Activated naive CD4-positive, alpha-beta T cell treated with anti-CD3 and anti-CD28 coated beads, Interleukin-2, amount 10 ng/mL, durations not matched to agents 7 days and 5 days (primary cell): ENCODE data around the gene LYRM9.
A peak's percentile ranks its signal among the peaks of the same experiment; 100 is the strongest.

ENCODE experiments used
- CTCF ChIA-PET: fragments of 350-600 bp; sonication (Branson Sonifier 250); formaldehyde crosslinking; loops from one replicate; lab custom pipeline; 2021; ENCODE audit warnings: antibody characterized with exemption; lab: Charles Lee
- DNase-seq: peaks from one replicate; pipeline ENCODE4 v3.0.0-alpha.2; 2020
- H3K27ac Mint-ChIP-seq: one replicate; pipeline ENCODE4 v1.8.0; 2021; ENCODE audit warnings: mild to moderate bottlenecking, moderate library complexity, mixed read lengths
- H3K27me3 Mint-ChIP-seq: one replicate; pipeline ENCODE4 v1.8.0; 2021; ENCODE audit warnings: mild to moderate bottlenecking, mixed read lengths
- H3K36me3 Mint-ChIP-seq: one replicate; pipeline ENCODE4 v1.8.0; 2021; ENCODE audit warnings: mixed read lengths
- H3K4me1 Mint-ChIP-seq: one replicate; pipeline ENCODE4 v1.8.0; 2021; ENCODE audit warnings: mixed read lengths
- H3K4me3 Mint-ChIP-seq: one replicate; pipeline ENCODE4 v1.8.0; 2021; ENCODE audit warnings: mild to moderate bottlenecking, moderate library complexity, mixed read lengths
- H3K9me3 Mint-ChIP-seq: one replicate; pipeline ENCODE4 v1.8.0; 2021; ENCODE audit warnings: mixed read lengths

The LYRM9 gene

DNA sequence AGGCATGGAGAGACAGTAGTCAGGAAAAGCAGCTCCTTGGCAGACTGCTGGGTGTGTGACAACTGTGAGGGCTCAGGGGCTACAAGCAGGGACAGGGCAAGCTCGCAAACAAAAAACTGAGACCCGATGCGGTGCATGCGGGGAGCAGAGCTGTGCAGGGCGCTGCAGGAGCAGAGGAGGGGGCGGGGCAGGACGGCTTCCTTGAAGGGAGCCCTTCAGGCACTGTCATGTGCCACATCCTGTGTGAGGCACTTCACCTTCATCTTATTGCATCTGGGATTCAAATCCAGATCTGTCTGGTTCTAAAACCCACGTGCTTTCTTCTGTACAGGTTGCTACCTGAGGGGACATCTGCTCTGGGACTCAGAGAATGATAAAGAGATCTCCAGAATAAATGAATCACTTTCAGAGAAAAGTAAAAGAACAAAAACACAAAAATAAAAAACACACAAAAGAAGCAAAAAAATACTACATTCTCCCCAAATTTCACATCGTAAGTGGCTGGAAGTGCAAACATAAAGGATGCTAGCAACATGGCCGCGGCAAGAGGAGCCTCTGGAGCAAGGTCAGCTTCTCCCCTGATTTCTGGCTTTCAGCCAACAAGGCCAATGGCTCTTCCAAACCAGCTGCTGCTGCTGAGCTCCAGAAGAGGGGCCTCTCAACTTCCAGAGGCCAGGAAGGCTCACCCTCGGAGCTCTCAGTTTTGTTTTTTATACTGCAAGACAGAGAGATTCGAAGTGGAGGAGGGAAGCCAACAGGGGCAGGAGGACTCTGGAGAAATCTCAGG, 14.2 kb downstream of the LYRM9 start:
- DNase-seq: peak; percentile 82
- no peaks in the 10 kb centered on the region for H3K9me3 Mint-ChIP-seq
- H3K4me1 Mint-ChIP-seq: peaks cover 23% of the 10 kb centered on the region
- H3K27me3 Mint-ChIP-seq: no peaks in the 10 kb centered on the region
- H3K27ac Mint-ChIP-seq: peak overlapping the region; percentile 42
- no peaks in the 10 kb centered on the region for H3K36me3 Mint-ChIP-seq
- CTCF ChIA-PET: interaction anchor here (0.7 to 10.0 kb wide), 18 partner anchors 10 to 228 kb away, joined by 3 to 404 read pairs (median 7); partner anchors contain the start of genes LYRM9 and NOS2
- no peak overlapping the region for H3K4me3 Mint-ChIP-seq

DNA sequence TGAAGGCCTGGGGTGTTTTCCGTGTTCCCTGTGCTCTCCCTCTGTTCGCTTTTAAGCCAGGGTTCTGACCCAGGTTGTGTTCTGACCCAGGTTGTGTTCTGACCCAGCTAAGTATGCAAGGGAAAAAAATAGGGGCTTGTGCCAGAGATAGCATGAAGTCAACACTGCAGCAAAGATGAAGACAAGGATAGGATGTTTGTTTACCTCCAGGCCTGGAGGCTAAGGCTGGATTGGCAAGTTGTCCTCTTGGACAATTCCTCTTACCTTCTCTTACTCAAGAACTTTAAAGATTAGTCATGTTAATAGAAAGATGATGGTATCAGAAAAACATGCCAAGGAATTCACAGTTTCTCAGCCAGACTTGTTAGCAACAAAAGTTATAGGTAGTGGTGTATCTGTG, 19.4 kb downstream of the LYRM9 start:
- CTCF ChIA-PET: no interaction called here

DNA sequence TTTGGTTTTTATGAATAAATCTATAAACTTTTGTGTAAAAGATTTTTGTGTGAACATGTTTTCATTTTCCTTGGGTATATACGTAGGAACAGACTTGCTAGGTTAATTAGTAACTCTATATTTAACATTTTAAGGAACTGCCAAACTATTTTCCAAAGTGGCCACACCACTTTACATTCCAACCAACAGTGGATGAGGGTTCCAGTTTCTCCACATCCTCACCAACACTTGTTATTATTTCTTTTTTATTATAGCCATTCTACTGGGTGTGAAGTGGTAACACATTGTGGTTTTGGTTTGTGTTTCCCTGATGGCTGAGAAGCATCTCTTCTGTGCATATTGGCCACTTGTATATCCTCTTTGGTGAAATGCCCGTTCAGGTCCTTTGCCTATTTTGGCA, 20.0 kb downstream of the LYRM9 start:
- Mint-ChIP-seq H3K4me3 (no peak overlapping the region), H3K27me3 (peaks cover 11% of the 10 kb centered on the region), H3K9me3 (peaks cover 2% of the 10 kb centered on the region), H3K27ac (no peak overlapping the region), H3K4me1 (peaks cover 4% of the 10 kb centered on the region), H3K36me3 (no peaks in the 10 kb centered on the region)
- CTCF ChIA-PET: no interaction called here
- no peak for DNase-seq

More for the DNA sequence above, 19.4 kb downstream of the LYRM9 start:
- Mint-ChIP-seq H3K27me3 (peaks cover 8% of the 10 kb centered on the region), H3K4me1 (peaks cover 9% of the 10 kb centered on the region), H3K4me3 (no peak overlapping the region), H3K27ac (no peak overlapping the region), H3K9me3 (peaks cover 2% of the 10 kb centered on the region), H3K36me3 (no peaks in the 10 kb centered on the region)
- no peak for DNase-seq

DNA sequence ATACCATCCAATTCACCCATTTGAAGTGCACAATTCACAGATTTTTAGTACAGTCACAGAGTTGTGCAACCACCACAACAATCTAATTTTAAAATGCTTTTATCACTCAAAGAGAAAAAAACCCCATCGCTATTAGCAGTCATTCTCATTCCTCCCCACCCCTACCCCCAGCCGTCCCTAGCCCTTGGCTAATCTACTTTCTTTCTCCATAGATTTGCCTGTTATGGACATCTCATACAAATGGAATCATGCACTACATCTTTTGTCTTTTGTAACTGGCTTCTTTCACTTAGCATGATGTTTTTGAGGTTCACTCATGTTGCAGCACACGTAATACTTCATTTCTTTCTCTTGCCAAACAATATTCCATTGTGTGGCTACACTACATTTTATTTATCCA, 20.4 kb downstream of the LYRM9 start:
- Mint-ChIP-seq H3K4me1 (no peaks in the 10 kb centered on the region), H3K27me3 (peaks cover 11% of the 10 kb centered on the region), H3K36me3 (no peaks in the 10 kb centered on the region), H3K4me3 (no peak overlapping the region), H3K27ac (no peak overlapping the region), H3K9me3 (peaks cover 2% of the 10 kb centered on the region)
- CTCF ChIA-PET: no interaction called here
- DNase-seq: no peak

DNA sequence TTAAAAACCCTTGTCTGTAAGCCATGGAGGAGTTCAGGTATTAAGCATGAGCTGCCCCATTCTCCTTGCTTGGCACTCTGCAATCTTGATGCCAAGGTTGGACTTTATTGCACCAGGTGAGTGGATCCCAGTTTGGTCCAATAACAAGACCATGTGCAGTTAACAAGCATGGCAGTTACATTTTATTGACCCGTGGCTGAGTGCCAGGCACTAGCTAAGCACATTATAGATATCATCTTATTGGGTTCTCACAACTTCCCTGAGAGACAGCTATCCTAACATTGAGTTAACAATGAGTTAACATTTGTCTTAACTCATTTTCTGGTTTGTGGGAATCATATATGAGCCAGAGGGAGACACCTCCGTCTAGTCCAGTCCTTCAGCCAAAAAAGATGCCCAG, 21.8 kb downstream of the LYRM9 start:
- H3K4me3 Mint-ChIP-seq: no peak overlapping the region
- no peaks in the 10 kb centered on the region for H3K36me3 Mint-ChIP-seq
- DNase-seq: no peak
- no peaks in the 10 kb centered on the region for H3K4me1 Mint-ChIP-seq
- peaks cover 2% of the 10 kb centered on the region for H3K9me3 Mint-ChIP-seq
- H3K27ac Mint-ChIP-seq: no peak overlapping the region
- CTCF ChIA-PET: no interaction called here
- peaks cover 17% of the 10 kb centered on the region for H3K27me3 Mint-ChIP-seq

DNA sequence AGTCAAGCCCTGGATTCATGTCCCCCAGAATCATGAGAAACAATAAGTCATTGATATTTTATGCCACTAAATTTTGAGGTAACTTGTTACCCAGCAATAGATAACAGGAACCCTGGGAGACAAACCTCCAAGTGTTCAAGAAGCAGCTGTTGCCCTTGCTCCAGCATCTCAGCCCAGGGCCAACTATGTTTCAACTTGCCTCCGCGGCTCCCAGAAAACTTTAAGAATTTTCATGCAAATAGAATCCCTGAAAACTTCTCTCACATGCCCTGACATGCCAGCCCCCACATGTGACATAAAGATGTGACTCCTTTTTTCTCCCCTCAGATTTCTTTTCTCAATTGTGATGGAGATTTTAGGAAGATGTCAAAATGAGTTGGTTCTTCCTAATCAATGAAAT, 22.8 kb downstream of the LYRM9 start:
- Mint-ChIP-seq H3K9me3 (peaks cover 2% of the 10 kb centered on the region), H3K27ac (no peak overlapping the region), H3K27me3 (peaks cover 21% of the 10 kb centered on the region), H3K36me3 (no peaks in the 10 kb centered on the region), H3K4me3 (no peak overlapping the region), H3K4me1 (no peaks in the 10 kb centered on the region)
- DNase-seq: no peak
- CTCF ChIA-PET: interaction anchor here (1.5 to 3.4 kb wide), 2 partner anchors 16 to 65 kb away, joined by 4 to 19 read pairs; no protein-coding TSS in a partner anchor

DNA sequence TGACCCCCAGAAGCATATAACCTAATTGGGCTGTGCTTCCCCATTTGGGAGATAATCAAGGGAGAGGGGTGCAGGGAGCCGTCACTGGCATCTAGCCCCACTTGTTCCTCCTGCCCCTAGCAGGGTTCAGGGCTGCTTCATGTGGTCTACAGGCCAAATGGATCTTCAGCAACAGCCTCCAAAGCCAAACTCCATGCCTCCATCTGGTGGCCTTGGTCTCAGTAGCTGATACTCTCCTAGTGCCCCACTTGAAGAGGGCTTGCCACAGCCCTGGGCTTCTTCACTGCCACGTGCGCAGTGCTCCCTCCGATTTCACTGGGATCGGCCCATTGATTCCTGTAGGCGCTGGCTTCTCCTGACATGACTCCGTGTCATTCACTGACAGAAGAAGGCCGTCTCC, 24.6 kb downstream of the LYRM9 start:
- Mint-ChIP-seq H3K9me3 (peaks cover 2% of the 10 kb centered on the region), H3K27ac (no peak overlapping the region), H3K27me3 (peaks cover 21% of the 10 kb centered on the region), H3K4me3 (no peak overlapping the region), H3K36me3 (no peaks in the 10 kb centered on the region), H3K4me1 (no peaks in the 10 kb centered on the region)
- CTCF ChIA-PET: interaction anchor here (2.1 to 3.4 kb wide), 2 partner anchors 10 to 63 kb away, joined by 5 to 19 read pairs; no protein-coding TSS in a partner anchor
- DNase-seq: no peak

DNA sequence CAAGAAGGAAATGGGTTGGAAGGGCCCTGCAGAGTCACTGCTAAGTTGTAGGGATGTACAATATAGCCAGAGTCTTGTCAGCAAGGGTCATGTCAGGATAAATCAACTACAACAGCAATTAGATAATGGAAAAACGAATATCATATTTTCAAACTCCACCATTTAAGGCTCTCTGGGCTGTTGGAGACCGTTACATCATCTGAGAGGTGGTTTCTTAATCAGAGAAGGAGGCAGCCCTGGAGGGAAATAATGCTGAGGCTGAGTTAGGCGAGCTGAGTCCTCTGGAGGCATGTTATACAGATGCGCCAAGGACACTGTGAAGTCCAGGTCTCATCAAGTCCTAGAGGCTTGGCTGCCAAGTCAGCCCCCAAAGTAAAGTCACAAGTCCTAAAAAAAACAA, 30.3 kb downstream of the LYRM9 start:
- H3K36me3 Mint-ChIP-seq: no peaks in the 10 kb centered on the region
- H3K27ac Mint-ChIP-seq: no peak overlapping the region
- CTCF ChIA-PET: no interaction called here
- H3K4me1 Mint-ChIP-seq: no peaks in the 10 kb centered on the region
- no peaks in the 10 kb centered on the region for H3K9me3 Mint-ChIP-seq
- peaks cover 13% of the 10 kb centered on the region for H3K27me3 Mint-ChIP-seq
- no peak for DNase-seq
- H3K4me3 Mint-ChIP-seq: no peak overlapping the region

DNA sequence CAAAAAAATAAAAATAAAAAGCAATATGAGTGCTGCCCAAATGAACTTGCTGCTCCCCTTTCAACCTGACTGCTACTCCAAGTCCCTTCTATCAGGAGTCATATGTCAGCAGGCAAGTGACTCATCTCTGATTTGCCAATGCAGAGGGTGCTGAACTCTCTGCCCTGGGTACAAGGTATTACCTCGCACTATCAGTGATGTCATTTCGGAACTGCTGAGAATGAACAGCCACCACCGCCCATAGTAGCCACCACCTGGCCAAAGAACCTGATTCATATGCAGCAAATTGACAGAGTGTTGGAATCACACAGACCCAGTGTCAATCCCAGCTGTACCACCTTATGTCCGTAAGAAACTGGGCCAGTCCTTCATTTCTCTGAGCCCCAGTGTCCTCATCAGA, 31.2 kb downstream of the LYRM9 start:
- CTCF ChIA-PET: no interaction called here
- Mint-ChIP-seq H3K27ac (no peak overlapping the region), H3K36me3 (no peaks in the 10 kb centered on the region), H3K4me3 (no peak overlapping the region), H3K4me1 (no peaks in the 10 kb centered on the region), H3K27me3 (peaks cover 13% of the 10 kb centered on the region), H3K9me3 (no peaks in the 10 kb centered on the region)
- DNase-seq: no peak

DNA sequence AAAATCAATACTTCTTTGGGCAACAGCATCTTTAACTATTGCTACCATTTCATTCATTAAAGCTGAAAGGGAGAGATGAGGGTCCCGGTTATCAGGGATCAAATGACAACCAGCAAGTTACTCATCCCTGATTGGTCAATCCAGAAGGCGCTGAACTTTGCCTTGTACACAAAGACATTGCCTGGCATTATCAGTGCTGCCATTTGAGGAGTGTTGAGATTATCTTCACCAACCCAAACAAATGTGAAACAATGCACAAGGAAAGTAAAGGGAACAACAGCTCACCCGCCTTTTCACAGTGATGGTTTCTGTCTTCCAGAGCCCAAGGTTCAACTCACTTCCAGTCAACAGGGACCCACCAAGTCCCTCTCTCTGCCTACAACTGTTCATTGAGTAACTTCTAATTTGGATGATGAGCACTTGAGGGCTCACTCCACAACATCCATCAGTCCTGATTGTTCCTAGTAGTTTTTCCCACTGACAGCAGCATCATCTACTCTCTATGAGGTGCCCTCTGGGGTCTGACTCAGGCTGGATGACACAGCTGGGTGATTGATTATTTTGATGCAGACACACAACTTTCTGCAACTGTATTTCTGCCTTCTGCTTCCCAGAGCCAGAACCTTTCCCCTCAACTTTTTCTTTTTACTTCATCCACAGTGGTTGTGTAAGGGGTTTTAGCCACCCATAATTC, 32.0 kb downstream of the LYRM9 start:
- peaks cover 4% of the 10 kb centered on the region for H3K27me3 Mint-ChIP-seq
- CTCF ChIA-PET: interaction anchor here (1.3 to 1.8 kb wide), 2 partner anchors 19 to 57 kb away, joined by 3 to 4 read pairs; no protein-coding TSS in a partner anchor
- no peaks in the 10 kb centered on the region for H3K9me3 Mint-ChIP-seq
- no peaks in the 10 kb centered on the region for H3K36me3 Mint-ChIP-seq
- no peak overlapping the region for H3K4me3 Mint-ChIP-seq
- no peak overlapping the region for H3K27ac Mint-ChIP-seq
- no peak for DNase-seq
- H3K4me1 Mint-ChIP-seq: no peaks in the 10 kb centered on the region

DNA sequence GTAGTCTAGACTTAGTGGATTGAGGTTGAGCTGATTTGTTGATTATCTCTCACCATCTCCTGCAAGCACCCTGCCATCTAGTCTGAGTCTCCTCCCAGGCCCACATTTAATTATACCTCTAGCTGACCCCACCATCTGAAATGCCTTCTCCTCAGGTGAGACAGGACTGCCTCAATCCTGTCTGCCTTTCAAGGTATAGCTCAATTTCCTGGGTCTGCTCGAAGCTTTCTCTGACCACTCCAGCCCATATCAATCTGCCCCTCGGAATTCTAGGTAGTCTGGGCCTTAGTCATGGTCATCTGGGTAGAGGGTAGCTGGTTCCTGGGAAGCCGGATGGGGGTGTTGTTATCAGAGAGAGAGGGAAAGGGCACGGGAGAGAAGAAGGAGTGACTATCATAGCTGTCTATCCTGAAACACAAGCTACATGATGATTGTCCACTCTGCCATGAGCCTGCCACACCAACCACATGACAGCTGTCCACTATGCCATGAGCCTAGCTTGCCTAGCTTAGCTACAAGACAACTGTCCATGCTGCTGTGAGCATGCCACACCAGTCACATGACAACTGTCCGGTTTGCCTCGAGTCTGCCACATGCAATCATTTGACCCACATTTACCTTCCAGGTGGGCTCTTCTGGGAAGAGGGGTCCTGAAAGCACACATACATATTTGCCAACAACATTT, 34.4 kb downstream of the LYRM9 start:
- H3K27me3 Mint-ChIP-seq: peaks cover 3% of the 10 kb centered on the region
- H3K36me3 Mint-ChIP-seq: no peaks in the 10 kb centered on the region
- CTCF ChIA-PET: interaction anchor here (4.7 kb wide), 1 partner anchor 53 kb away, joined by 20 read pairs; no protein-coding TSS in a partner anchor
- no peak overlapping the region for H3K4me3 Mint-ChIP-seq
- no peak for DNase-seq
- no peak overlapping the region for H3K27ac Mint-ChIP-seq
- no peaks in the 10 kb centered on the region for H3K4me1 Mint-ChIP-seq
- H3K9me3 Mint-ChIP-seq: no peaks in the 10 kb centered on the region

DNA sequence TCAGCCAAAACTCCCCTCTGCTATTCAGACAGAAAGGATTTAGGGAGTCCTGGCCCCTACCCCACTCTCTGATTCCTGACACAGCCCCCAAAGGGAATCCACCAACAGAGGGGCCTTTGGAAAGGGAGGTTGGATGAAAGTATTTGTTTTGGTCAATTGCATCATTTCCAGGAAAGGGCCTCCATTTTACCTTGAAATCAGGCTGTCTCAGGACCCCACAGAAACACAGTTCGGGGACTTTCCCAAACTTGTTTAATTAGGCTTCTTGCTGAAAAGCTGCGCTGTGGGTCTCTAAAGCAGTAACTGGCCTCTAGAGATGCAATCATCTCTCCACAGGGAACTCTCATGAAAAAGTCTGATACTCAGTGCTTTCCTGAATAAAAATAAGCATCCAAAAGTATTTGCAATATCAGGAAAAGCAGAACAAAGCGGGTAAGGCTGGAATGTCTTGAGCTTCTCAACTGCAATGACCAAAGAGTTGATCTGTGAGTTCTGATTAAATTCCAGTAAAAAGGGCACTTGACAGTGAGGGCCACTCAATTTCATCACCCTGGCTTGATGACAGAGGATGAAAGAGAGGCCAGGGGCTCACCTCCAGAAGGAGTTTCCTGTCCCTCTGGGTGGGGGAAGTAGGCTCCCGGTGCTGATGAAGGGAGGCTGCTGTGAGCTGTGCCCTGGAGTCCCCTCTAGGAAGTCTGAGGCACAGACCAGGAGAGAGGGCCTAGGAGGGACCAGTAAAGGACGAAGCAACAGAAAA, 36.3 kb downstream of the LYRM9 start:
- Mint-ChIP-seq H3K4me3 (no peak overlapping the region), H3K27me3 (peaks cover 8% of the 10 kb centered on the region), H3K36me3 (no peaks in the 10 kb centered on the region), H3K27ac (no peak overlapping the region), H3K4me1 (no peaks in the 10 kb centered on the region), H3K9me3 (no peaks in the 10 kb centered on the region)
- CTCF ChIA-PET: interaction anchor here (1.6 to 4.7 kb wide), 3 partner anchors 23 to 51 kb away, joined by 4 to 20 read pairs (median 5); no protein-coding TSS in a partner anchor
- DNase-seq: no peak

DNA sequence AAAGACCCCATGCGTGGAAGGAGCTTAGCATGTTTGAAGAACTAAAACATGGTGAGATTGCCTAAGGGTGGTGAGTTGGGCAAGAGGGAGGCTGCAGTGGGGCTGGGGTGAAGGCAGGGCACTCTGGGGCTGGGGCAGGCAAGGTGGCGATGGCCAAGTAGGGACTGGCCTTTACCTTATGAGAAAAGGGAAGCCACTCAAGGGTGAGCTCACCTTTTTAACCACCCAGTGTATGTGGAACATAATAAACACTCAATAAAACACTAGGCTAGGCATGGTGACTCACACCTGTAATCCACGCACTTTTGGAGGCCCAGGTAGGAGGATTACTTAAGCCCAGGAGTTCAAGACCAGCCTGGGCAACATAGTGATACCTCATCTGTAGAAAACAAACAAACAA, 37.7 kb downstream of the LYRM9 start:
- Mint-ChIP-seq H3K9me3 (no peaks in the 10 kb centered on the region), H3K27ac (no peak overlapping the region), H3K4me1 (no peaks in the 10 kb centered on the region), H3K4me3 (no peak overlapping the region), H3K36me3 (no peaks in the 10 kb centered on the region), H3K27me3 (peaks cover 12% of the 10 kb centered on the region)
- CTCF ChIA-PET: interaction anchor here (0.7 to 4.7 kb wide), 4 partner anchors 15 to 88 kb away, joined by 3 to 20 read pairs (median 4); no protein-coding TSS in a partner anchor
- no peak for DNase-seq
